ENCODE data around the gene HS6ST1.

The HS6ST1 gene

GRCh38 chr2:128326346-128326745 lies 7.7 kb upstream of the HS6ST1 start:
- TF ChIP-seq, protein P1, sequence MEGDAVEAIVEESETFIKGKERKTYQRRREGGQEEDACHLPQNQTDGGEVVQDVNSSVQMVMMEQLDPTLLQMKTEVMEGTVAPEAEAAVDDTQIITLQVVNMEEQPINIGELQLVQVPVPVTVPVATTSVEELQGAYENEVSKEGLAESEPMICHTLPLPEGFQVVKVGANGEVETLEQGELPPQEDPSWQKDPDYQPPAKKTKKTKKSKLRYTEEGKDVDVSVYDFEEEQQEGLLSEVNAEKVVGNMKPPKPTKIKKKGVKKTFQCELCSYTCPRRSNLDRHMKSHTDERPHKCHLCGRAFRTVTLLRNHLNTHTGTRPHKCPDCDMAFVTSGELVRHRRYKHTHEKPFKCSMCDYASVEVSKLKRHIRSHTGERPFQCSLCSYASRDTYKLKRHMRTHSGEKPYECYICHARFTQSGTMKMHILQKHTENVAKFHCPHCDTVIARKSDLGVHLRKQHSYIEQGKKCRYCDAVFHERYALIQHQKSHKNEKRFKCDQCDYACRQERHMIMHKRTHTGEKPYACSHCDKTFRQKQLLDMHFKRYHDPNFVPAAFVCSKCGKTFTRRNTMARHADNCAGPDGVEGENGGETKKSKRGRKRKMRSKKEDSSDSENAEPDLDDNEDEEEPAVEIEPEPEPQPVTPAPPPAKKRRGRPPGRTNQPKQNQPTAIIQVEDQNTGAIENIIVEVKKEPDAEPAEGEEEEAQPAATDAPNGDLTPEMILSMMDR (IDR thresholded peaks at IDR 0.05; ENCODE audit: low read depth, low read length, missing control alignments) = no peak
- no peak overlapping the region for H3K4me3 ChIP-seq (replicated peaks; ENCODE audit: low read depth, low read length)
- DNase-seq (ENCODE audit: extremely low read depth, low read depth) = no peak

- DNase-seq (ENCODE audit: extremely low read depth, low read depth) = no peak
- TF ChIP-seq, protein P1 (IDR thresholded peaks at IDR 0.05; ENCODE audit: low read depth, low read length, missing control alignments) = no peak
- no peak overlapping the region for H3K4me3 ChIP-seq (replicated peaks; ENCODE audit: low read depth, low read length)
These were observed 7.0 kb upstream of the HS6ST1 start for GRCh38 chr2:128325611-128326181.

DNA sequence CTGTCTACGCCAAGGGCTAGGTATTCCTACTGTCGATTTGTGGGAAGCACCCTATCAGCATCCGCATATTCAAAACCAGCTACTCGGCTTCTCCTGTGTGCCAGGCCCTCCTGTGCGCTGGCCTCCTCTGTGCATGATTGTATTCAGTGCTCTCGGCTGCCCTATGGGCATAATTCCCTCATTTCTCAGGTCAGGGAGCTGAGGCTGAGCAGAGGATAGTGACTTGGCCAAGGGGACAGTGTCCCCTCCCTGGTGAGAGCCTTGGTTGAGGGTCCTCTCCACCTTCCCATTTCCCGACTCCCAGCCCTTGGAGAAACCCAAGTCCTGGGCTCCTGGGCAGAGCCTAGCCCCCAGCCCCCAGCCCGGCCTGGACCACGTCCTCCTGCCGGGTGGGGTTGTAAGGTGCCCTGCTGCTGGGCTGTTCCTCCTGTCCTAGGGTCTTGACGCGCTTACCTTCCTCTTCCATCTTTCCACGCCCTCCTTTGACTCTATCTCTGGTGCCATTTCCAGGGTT lies 6.3 kb upstream of the HS6ST1 start:
- TF ChIP-seq, protein P1 (IDR thresholded peaks at IDR 0.05; ENCODE audit: low read depth, low read length, missing control alignments) = no peak
- no peak overlapping the region for H3K4me3 ChIP-seq (replicated peaks; ENCODE audit: low read depth, low read length)
- no peak for DNase-seq (ENCODE audit: extremely low read depth, low read depth)

GRCh38 chr2:128324008-128324896 lies 5.6 kb upstream of the HS6ST1 start:
- TF ChIP-seq, protein P1 (IDR thresholded peaks at IDR 0.05; ENCODE audit: low read depth, low read length, missing control alignments) = no peak
- no peak overlapping the region for H3K4me3 ChIP-seq (replicated peaks; ENCODE audit: low read depth, low read length)
- no peak for DNase-seq (ENCODE audit: extremely low read depth, low read depth)

- no peak for DNase-seq (ENCODE audit: extremely low read depth, low read depth)
- TF ChIP-seq, protein P1 (IDR thresholded peaks at IDR 0.05; ENCODE audit: low read depth, low read length, missing control alignments) = no peak
These were observed 4.9 kb upstream of the HS6ST1 start for GRCh38 chr2:128323555-128323931.

GRCh38 chr2:128322715-128323554 lies 4.3 kb upstream of the HS6ST1 start:
- DNase-seq (ENCODE audit: extremely low read depth, low read depth) = no peak
- peak overlapping the region; percentile 41 for H3K4me3 ChIP-seq (replicated peaks; ENCODE audit: low read depth, low read length)
- TF ChIP-seq, protein P1 (IDR thresholded peaks at IDR 0.05; ENCODE audit: low read depth, low read length, missing control alignments) = no peak

More at GRCh38 chr2:128323555-128323931, 4.9 kb upstream of the HS6ST1 start:
- H3K4me3 ChIP-seq (replicated peaks; ENCODE audit: low read depth, low read length) = no peak overlapping the region
